GM18517 (cell line): ENCODE results near the gene ZNF79.
A peak's percentile ranks its signal among the peaks of the same experiment; 100 is the strongest.

ENCODE experiments used
- ATAC-seq: cut with Tn5 transposase; IDR thresholded peaks from one replicate; pipeline ENCODE4 v1.9.1; 2021; ENCODE audit warnings: mild to moderate bottlenecking, moderate library complexity; ENCODE audit not compliant: unreplicated experiment

ZNF79 gene

DNA sequence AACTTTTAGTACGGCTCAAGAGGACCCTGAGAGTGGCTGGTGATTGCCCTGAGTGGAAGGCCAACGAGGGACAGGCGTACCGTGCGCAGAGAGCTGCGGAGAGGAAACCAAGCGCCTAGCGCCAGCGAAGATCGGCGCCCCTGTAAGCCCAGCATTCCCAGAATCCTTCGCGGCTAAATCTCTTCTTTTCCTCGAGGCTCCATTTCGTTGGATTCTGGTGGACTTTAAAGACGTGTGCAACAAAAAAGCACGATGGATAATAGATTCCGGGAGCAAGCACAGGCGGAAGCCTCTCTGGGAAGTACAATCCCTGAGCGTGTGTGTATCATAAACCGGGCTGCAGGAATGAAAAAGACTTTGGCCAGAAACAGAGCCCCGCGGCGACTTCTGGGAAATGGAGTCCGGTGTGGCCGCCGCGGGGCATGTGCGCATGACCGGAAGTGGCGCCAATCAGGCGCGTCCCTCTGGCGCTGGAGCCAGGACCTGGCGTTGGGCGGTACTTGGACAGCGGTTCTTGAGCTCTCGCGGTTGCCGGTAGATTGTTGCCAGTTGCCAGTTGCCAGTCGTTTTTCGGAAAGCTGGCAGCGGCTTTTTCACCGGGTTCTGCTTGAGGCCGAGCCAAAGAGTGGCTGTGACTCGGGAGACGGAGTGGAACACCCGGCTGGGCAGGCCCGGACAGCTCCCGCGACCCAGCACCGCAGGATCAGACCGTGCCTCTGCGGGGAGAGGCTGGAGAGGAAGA, at the start of gene ZNF79:
Gene ZNF79 (plus strand): TSS at position 449 of the 742 bp plus-strand sequence. CDS start 406 bp downstream, outside the sequence.
- peak; percentile 69 for ATAC-seq

- no peak for ATAC-seq
Measured at GRCh38 chr9:127380479-127380878, 43.7 kb upstream of the ZNF79 start.

DNA sequence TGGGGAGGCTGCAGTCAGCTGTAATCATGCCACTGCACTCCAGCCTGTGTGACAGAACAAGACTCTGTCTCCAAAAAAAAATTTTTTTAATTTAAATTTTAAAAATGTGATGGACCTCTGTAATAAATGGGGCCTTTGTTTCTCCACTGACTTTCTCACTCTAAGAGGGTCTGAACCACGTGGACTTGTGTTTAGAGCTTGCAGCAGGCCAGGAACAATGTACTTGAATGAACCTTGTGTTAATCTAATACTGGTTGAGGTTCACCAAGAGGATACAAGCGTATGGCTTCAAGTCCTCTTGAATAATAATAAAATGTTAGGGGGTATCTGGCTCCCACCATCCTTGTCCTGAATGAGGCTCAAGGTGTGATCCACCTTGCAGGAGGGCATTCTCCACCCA, 41.6 kb upstream of the ZNF79 start:
- no peak for ATAC-seq

GRCh38 chr9:127384016-127384730, 40.0 kb upstream of the ZNF79 start:
- no peak for ATAC-seq

GRCh38 chr9:127384901-127385300, 39.3 kb upstream of the ZNF79 start:
- ATAC-seq = no peak

- no peak for ATAC-seq
Measured at GRCh38 chr9:127386249-127386648, 37.9 kb upstream of the ZNF79 start.

DNA sequence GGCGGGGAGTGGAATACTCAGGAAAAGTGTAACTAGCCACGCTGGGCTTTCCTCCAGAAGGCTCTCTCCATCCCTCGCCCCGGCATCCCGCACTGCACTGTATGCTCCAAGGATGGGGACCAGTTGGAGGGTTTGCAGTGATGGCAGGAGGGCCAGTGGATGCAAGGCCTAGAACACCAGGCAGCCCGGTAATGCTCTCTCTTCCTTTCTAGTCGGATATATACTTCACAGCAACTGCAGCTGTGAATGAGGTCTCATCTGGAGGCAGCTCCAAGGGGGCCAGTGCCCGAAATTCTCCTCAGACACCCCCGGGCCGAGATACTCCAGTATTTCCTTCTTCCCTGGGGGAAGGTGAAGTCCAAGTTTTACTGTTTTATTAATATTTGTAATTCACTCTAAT, 37.2 kb upstream of the ZNF79 start:
- no peak for ATAC-seq

- peak; percentile 75 for ATAC-seq
Measured at GRCh38 chr9:127388037-127388855, 35.9 kb upstream of the ZNF79 start.

GRCh38 chr9:127388856-127389238, 35.3 kb upstream of the ZNF79 start:
- no peak for ATAC-seq

- no peak for ATAC-seq
Measured at GRCh38 chr9:127389381-127390247, 34.6 kb upstream of the ZNF79 start.

DNA sequence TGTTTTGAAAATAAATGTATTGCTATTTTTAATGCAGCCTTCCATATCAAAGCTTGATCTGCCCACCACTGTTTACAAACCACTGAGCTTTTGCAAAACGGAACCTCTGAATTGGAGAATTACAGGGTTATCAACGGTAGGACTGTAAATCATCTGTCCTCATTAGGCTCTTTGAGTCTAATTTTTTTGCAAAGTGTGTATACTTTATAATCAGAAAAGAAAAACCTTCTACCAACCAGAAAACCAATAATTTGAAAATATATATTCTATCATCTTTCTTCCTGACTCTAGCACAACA, 34.0 kb upstream of the ZNF79 start:
- ATAC-seq = no peak

- no peak for ATAC-seq
Measured at GRCh38 chr9:127390563-127390962, 33.6 kb upstream of the ZNF79 start.

DNA sequence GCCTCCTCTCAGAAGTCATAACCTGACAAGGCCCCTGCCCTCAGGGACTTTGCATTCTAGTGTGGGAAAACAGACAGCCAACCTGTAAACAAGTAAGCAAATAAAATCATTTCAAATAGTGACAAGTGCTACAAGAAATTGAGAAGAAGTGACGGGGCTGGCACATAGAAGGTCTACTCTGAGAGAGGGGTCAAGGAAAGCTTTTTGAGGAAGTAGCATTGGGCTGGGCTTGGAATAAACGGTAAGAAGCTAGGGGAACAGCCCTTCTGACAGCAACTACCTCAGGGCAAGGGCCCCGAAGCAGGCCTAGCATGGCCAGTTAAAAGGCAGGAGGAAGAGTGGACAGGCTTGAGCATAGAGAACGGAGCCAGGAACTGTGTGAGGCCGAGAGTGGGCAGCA, 32.0 kb upstream of the ZNF79 start:
- ATAC-seq = no peak

- ATAC-seq = no peak
Measured at GRCh38 chr9:127392976-127393375, 31.2 kb upstream of the ZNF79 start.

DNA sequence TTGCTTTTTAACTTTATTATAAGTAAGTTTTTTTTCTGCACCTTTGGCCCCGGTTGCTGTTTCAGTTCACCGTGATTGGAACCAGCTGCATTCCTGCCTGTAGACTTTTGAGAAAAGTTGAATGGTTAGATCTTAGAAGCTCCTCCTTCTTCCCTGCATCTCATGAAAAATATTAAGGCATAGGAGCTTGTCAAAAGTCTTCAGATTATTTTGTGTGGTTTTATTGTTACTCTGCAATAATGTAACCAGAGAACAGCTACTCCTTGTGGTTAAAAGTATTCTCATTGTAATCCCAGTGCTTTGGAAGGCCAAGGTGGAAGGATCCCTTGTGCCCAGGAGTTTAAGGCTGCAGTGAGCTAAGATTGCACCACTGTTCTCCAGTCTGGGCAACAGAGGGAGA, 30.5 kb upstream of the ZNF79 start:
- ATAC-seq = no peak

- ATAC-seq = no peak
Measured at GRCh38 chr9:127395497-127396252, 28.5 kb upstream of the ZNF79 start.

- ATAC-seq = no peak
Measured at GRCh38 chr9:127396253-127396807, 27.9 kb upstream of the ZNF79 start.

GRCh38 chr9:127396808-127397645, 27.2 kb upstream of the ZNF79 start, which contains the start of gene SLC2A8:
Gene SLC2A8 (plus strand): TSS chr9:127397169. CDS start chr9:127397231, 62 bp downstream.
- ATAC-seq = peak; percentile 96
